Progenitor cell of endocrine pancreas (in vitro differentiated cells): ENCODE results near the gene COL23A1. TPM values are rescaled to one million over a fixed set of nuclear protein-coding genes. Genes with fewer than 3 reads are reported as not detected.

Experiments
- DNase-seq: peaks from one replicate; pipeline ENCODE4 v3.0.0; 2021; ENCODE audit warnings: low spot score; ENCODE audit not compliant: unreplicated experiment
- H3K27ac Mint-ChIP-seq: 2 replicates; pipeline ENCODE4 v1.8.0; 2021; ENCODE audit warnings: mild to moderate bottlenecking, moderate library complexity, mixed read lengths
- H3K27me3 Mint-ChIP-seq: 2 replicates; pipeline ENCODE4 v1.8.0; 2021; ENCODE audit warnings: mixed read lengths
- H3K36me3 Mint-ChIP-seq: 2 replicates; pipeline ENCODE4 v1.8.0; 2022; ENCODE audit warnings: mixed read lengths; ENCODE audit not compliant: insufficient read depth
- H3K4me1 Mint-ChIP-seq: 2 replicates; pipeline ENCODE4 v1.8.0; 2021; ENCODE audit warnings: low read depth, mixed read lengths
- H3K4me3 Mint-ChIP-seq: 2 replicates; pipeline ENCODE4 v1.8.0; 2021; ENCODE audit warnings: low read depth, mild to moderate bottlenecking, moderate library complexity, mixed read lengths
- H3K9me3 Mint-ChIP-seq: 2 replicates; pipeline ENCODE4 v1.8.0; 2021; ENCODE audit warnings: low read depth, mixed read lengths
- CTCF ChIP-seq: fragments of 200-600 bp; sonication (generic); IDR thresholded peaks from one replicate; pipeline ENCODE4 v1.5.0; 2021; ENCODE audit warnings: antibody characterized with exemption, mild to moderate bottlenecking; ENCODE audit not compliant: unreplicated experiment
- total RNA-seq: library from RNA; stranded (reverse); gene quantifications from 2 replicates; pipeline ENCODE4 v1.2.1, GENCODE V29; 2021

The COL23A1 gene
- total RNA-seq, 1 donor from 2014 or later = 0.36 TPM

- H3K27me3 Mint-ChIP-seq = no peaks in the 10 kb centered on the region
- TF ChIP-seq CTCF = no peak
- peaks cover 50% of the 10 kb centered on the region for H3K36me3 Mint-ChIP-seq
Observed at GRCh38 chr5:178602752-178603151, 12.6 kb upstream of the COL23A1 start.

GRCh38 chr5:178595750-178596149 lies 5.6 kb upstream of the COL23A1 start:
- Mint-ChIP-seq H3K27me3 (peaks cover 13% of the 10 kb centered on the region), H3K9me3 (peaks cover 24% of the 10 kb centered on the region), H3K27ac (no peak overlapping the region), H3K4me1 (peaks cover 2% of the 10 kb centered on the region), H3K36me3 (peaks cover 39% of the 10 kb centered on the region), H3K4me3 (no peak overlapping the region)
- no peak for DNase-seq
- no peak for TF ChIP-seq CTCF

More at GRCh38 chr5:178602752-178603151, 12.6 kb upstream of the COL23A1 start:
- DNase-seq = no peak
- Mint-ChIP-seq H3K9me3 (peaks cover 9% of the 10 kb centered on the region), H3K4me3 (no peak overlapping the region), H3K4me1 (no peaks in the 10 kb centered on the region), H3K27ac (no peak overlapping the region)

GRCh38 chr5:178595150-178595549 lies 5.0 kb upstream of the COL23A1 start:
- Mint-ChIP-seq H3K4me3 (no peak overlapping the region), H3K36me3 (peaks cover 39% of the 10 kb centered on the region), H3K4me1 (peaks cover 4% of the 10 kb centered on the region), H3K27ac (no peak overlapping the region), H3K27me3 (peaks cover 16% of the 10 kb centered on the region), H3K9me3 (peaks cover 24% of the 10 kb centered on the region)
- TF ChIP-seq CTCF = no peak
- no peak for DNase-seq

- H3K27ac Mint-ChIP-seq = no peak overlapping the region
- H3K27me3 Mint-ChIP-seq = peaks cover 51% of the 10 kb centered on the region
- peaks cover 14% of the 10 kb centered on the region for H3K4me1 Mint-ChIP-seq
- no peak for TF ChIP-seq CTCF
- H3K9me3 Mint-ChIP-seq = peaks cover 16% of the 10 kb centered on the region
- DNase-seq = no peak
- H3K4me3 Mint-ChIP-seq = peak overlapping the region; percentile 77
- H3K36me3 Mint-ChIP-seq = peaks cover 20% of the 10 kb centered on the region
Observed at GRCh38 chr5:178590924-178591423, 781 bp upstream of the COL23A1 start.

- Mint-ChIP-seq H3K27me3 (peaks cover 53% of the 10 kb centered on the region), H3K9me3 (peaks cover 3% of the 10 kb centered on the region), H3K4me1 (peaks cover 14% of the 10 kb centered on the region), H3K27ac (no peak overlapping the region), H3K36me3 (peaks cover 7% of the 10 kb centered on the region), H3K4me3 (peak overlapping the region; percentile 50)
- peak; percentile 49 for DNase-seq
- peak; percentile 41 for TF ChIP-seq CTCF
Observed at GRCh38 chr5:178589180-178590140, 733 bp downstream of the COL23A1 start.
